T-cell (primary cell): ENCODE results near the gene FOXP1. TPM values are rescaled to one million over a fixed set of nuclear protein-coding genes. Genes with fewer than 3 reads are reported as not detected.
A peak's percentile ranks its signal among the peaks of the same experiment; 100 is the strongest.

Experiments
- ATAC-seq, 4 experiments: fragments of 200-7000 bp in 3 of 4; fragments of 150-1000 bp in 1 of 4; cut with Tn5 transposase; replicated peaks in 1 of 4; 1 replicate in 3 of 4; 2 replicates in 1 of 4; pipeline ENCODE4 v1.10.0; 2021; ENCODE audit warnings: moderate library complexity in 3 of 4, mild to moderate bottlenecking in 2 of 4, moderate number of reproducible peaks in 1 of 4
- CTCF ChIA-PET, 2 donors: fragments of 300-600 bp; sonication (Branson Sonifier 250); formaldehyde crosslinking; loops; one replicate each; lab custom pipeline; 2022; ENCODE audit warnings: antibody characterized with exemption in 2 of 2; lab: Charles Lee
- POLR2A ChIA-PET, 2 donors: fragments of 300-600 bp; sonication (Branson Sonifier 250); formaldehyde crosslinking; loops; one replicate each; lab custom pipeline; 2022; ENCODE audit warnings: antibody characterized with exemption in 2 of 2; lab: Charles Lee
- DNase-seq, 35 experiments: peaks; one replicate each; pipeline versions ENCODE4 v3.0.0 to v3.0.0-alpha.2; 2013 to 2023
- H3K27ac ChIP-seq: one replicate; pipeline ENCODE4 v1.5.1; 2013; ENCODE audit warnings: low read length
- H3K27me3 ChIP-seq, 2 experiments: replicated peaks in 1 of 2; 1 replicate in 1 of 2; 2 replicates in 1 of 2; pipeline versions ENCODE4 v1.6.1 to v1.7.0; 2013; ENCODE audit warnings: low read length in 1 of 2, mixed read lengths in 1 of 2; ENCODE audit not compliant: control insufficient read depth in 2 of 2, insufficient read depth in 2 of 2; ENCODE audit errors: extremely low read depth in 1 of 2
- H3K36me3 ChIP-seq, 2 donors: 1 replicate in 1 of 2; 2 replicates in 1 of 2; pipeline versions ENCODE4 v1.6.1 to v1.7.0; 2013; ENCODE audit warnings: low read length in 1 of 2; ENCODE audit not compliant: control insufficient read depth in 2 of 2, insufficient read depth in 1 of 2; ENCODE audit errors: extremely low read depth in 1 of 2
- H3K4me1 ChIP-seq, 2 experiments: 1 replicate in 1 of 2; 2 replicates in 1 of 2; pipeline versions ENCODE4 v1.6.1 to v1.7.0; 2013; ENCODE audit warnings: low read length in 2 of 2, mixed read lengths in 1 of 2; ENCODE audit not compliant: insufficient read depth in 2 of 2, control insufficient read depth in 1 of 2; ENCODE audit errors: extremely low read depth in 1 of 2
- H3K4me3 ChIP-seq, 2 donors: 1 replicate in 1 of 2; 2 replicates in 1 of 2; pipeline versions ENCODE4 v1.5.1 to v1.7.0; 2013; ENCODE audit warnings: mild to moderate bottlenecking in 2 of 2, low read length in 1 of 2, moderate library complexity in 1 of 2; ENCODE audit not compliant: control insufficient read depth in 1 of 2; ENCODE audit errors: extremely low read depth in 1 of 2
- H3K9me3 ChIP-seq: 2 replicates; pipeline ENCODE4 v1.7.0; 2013
- H3K27ac Mint-ChIP-seq, 2 donors: one replicate each; pipeline ENCODE4 v1.8.0; 2020 to 2021; ENCODE audit warnings: mild to moderate bottlenecking in 2 of 2, mixed read lengths in 2 of 2
- H3K27me3 Mint-ChIP-seq, 2 donors: one replicate each; pipeline ENCODE4 v1.8.0; 2021 to 2022; ENCODE audit warnings: mixed read lengths in 2 of 2
- H3K36me3 Mint-ChIP-seq: one replicate; pipeline ENCODE4 v1.8.0; 2021; ENCODE audit warnings: mixed read lengths
- H3K4me1 Mint-ChIP-seq, 3 donors: one replicate each; pipeline ENCODE4 v1.8.0; 2020 to 2022; ENCODE audit warnings: mixed read lengths in 3 of 3, mild to moderate bottlenecking in 1 of 3
- H3K4me3 Mint-ChIP-seq, 3 donors: one replicate each; pipeline ENCODE4 v1.8.0; 2020 to 2022; ENCODE audit warnings: mild to moderate bottlenecking in 3 of 3, mixed read lengths in 3 of 3, moderate library complexity in 3 of 3
- H3K9me3 Mint-ChIP-seq, 3 donors: one replicate each; pipeline ENCODE4 v1.8.0; 2020 to 2022; ENCODE audit warnings: mixed read lengths in 3 of 3
- WGBS: methylation state at CpG from one replicate; pipeline ENCODE4 v1.1.5; 2013; ENCODE audit warnings: missing lambda C conversion rate; ENCODE audit not compliant: insufficient coverage; 5-methylcytosine and 5-hydroxymethylcytosine counted together
- total RNA-seq, 35 experiments: library from RNA in 6 of 35; stranded (reverse) in 6 of 35; fragments of 120-200 nt in 1 of 35; gene quantifications; one replicate each; pipeline versions ENCODE4 v1.2.1 to v1.2.4 and lab custom pipeline; 2013 to 2026

Gene FOXP1
- total RNA-seq, 5 donors from 2014 or later (not counting 1 experiment from before 2014, with no cell fraction given) = 258 to 586 (median 290) TPM

GRCh38 chr3:71513515-71513914, 70.0 kb downstream of the FOXP1 start:
- no peaks in the 10 kb centered on the region for H3K36me3 ChIP-seq
- ATAC-seq = no peak
- H3K27ac ChIP-seq = no peak overlapping the region
- ChIA-PET CTCF (interaction anchor here (0.6 to 1.0 kb wide), 3 partner anchors 211 to 546 kb away, joined by 3 to 5 read pairs (median 3); no protein-coding TSS in a partner anchor), POLR2A (no interaction called here)
- Mint-ChIP-seq H3K27ac (no peak overlapping the region), H3K4me1 (peaks cover 9 to 38% (median 15%) of the 10 kb centered on the region in 3 donors), H3K36me3 (no peaks in the 10 kb centered on the region), H3K4me3 (no peak overlapping the region), H3K9me3 (no peaks in the 10 kb centered on the region), H3K27me3 (no peaks in the 10 kb centered on the region)
- no peak overlapping the region for H3K4me3 ChIP-seq
- no peak for DNase-seq
- H3K9me3 ChIP-seq = no peaks in the 10 kb centered on the region
- no peaks in the 10 kb centered on the region for H3K27me3 ChIP-seq
- H3K4me1 ChIP-seq = peaks cover 16 to 17% of the 10 kb centered on the region in 2 experiments
- 98% methylated on average over 4 of the region's 7 CpGs for WGBS

GRCh38 chr3:71513081-71513480, 70.4 kb downstream of the FOXP1 start:
- Mint-ChIP-seq H3K9me3 (no peaks in the 10 kb centered on the region), H3K4me3 (no peak overlapping the region), H3K36me3 (no peaks in the 10 kb centered on the region), H3K27ac (no peak overlapping the region), H3K27me3 (no peaks in the 10 kb centered on the region), H3K4me1 (peaks cover 9 to 41% (median 15%) of the 10 kb centered on the region in 3 donors)
- peaks cover 16 to 17% of the 10 kb centered on the region in 2 experiments for H3K4me1 ChIP-seq
- ATAC-seq = no peak
- 76% methylated on average over 6 of the region's 6 CpGs for WGBS
- H3K36me3 ChIP-seq = no peaks in the 10 kb centered on the region
- CTCF ChIA-PET = interaction anchor here (0.6 to 1.0 kb wide), 5 partner anchors 16 to 545 kb away, joined by 3 to 5 read pairs (median 4); no protein-coding TSS in a partner anchor
- no peak for DNase-seq
- no peak overlapping the region for H3K27ac ChIP-seq
- H3K27me3 ChIP-seq = no peaks in the 10 kb centered on the region
- no peaks in the 10 kb centered on the region for H3K9me3 ChIP-seq
- POLR2A ChIA-PET = no interaction called here
- H3K4me3 ChIP-seq = no peak overlapping the region

DNA sequence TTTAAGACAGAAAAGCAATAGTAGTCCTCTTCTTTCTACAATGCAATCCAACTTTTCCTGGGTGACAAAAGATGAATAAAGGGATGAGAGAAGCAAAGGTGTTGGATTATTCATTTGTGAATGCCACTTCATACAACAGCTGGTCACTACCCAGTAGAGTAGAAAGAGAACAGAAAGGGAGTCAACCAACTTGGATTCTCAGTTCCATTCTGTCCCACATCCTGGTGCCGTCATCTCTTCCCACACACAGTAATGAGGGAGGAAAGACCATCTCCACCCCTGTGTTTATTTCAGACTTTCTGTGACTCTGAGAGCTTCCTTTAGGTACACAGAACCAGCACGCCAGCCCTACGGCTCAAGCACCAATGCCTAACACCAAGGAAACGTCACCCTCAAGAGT, 71.0 kb downstream of the FOXP1 start:
- Histone ChIP-seq H3K27me3 (no peaks in the 10 kb centered on the region), H3K4me3 (no peak overlapping the region), H3K9me3 (no peaks in the 10 kb centered on the region), H3K27ac (no peak overlapping the region), H3K4me1 (peaks cover 16 to 17% of the 10 kb centered on the region in 2 experiments), H3K36me3 (no peaks in the 10 kb centered on the region)
- Mint-ChIP-seq H3K27me3 (no peaks in the 10 kb centered on the region), H3K36me3 (no peaks in the 10 kb centered on the region), H3K4me1 (peaks cover 9 to 45% (median 15%) of the 10 kb centered on the region in 3 donors), H3K9me3 (no peaks in the 10 kb centered on the region), H3K4me3 (no peak overlapping the region), H3K27ac (peak overlapping the region in 1 of 2 donors; percentile 56)
- WGBS = 90% methylated on average over 2 of the region's 4 CpGs
- ChIA-PET CTCF (interaction anchor here (0.6 to 1.4 kb wide), 5 partner anchors 16 to 426 kb away, joined by 3 to 5 read pairs (median 4); no protein-coding TSS in a partner anchor), POLR2A (no interaction called here)
- DNase-seq (no peak), ATAC-seq (no peak)

DNA sequence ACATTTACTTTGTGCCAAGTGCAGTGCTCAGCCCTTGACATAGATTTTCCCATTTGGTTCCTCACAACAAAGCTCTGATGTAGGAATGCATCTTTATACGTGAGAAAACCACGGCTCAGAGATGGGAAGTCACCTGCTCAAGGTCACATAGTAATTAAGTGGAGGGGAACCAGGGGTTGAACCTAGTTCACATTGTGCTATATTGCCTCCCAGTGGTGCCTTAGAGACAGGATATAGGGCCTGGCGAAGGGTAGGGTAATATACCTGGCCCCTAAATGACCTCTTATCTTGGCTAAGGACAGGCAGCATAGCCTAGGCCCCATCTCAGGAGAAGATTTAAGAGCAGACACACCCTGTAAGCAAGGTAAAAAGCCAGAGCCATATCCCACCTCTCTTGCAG, 71.5 kb downstream of the FOXP1 start:
- Histone ChIP-seq H3K4me3 (no peak overlapping the region), H3K27me3 (no peaks in the 10 kb centered on the region), H3K4me1 (peaks cover 16 to 17% of the 10 kb centered on the region in 2 experiments), H3K27ac (peak overlapping the region; percentile 32), H3K36me3 (no peaks in the 10 kb centered on the region), H3K9me3 (no peaks in the 10 kb centered on the region)
- WGBS = no CpG with 5 or more reads among the region's 3 CpGs
- Mint-ChIP-seq H3K4me1 (peaks cover 10 to 47% (median 16%) of the 10 kb centered on the region in 3 donors), H3K9me3 (no peaks in the 10 kb centered on the region), H3K27ac (peak overlapping the region; percentile 56 to 75), H3K36me3 (no peaks in the 10 kb centered on the region), H3K27me3 (no peaks in the 10 kb centered on the region), H3K4me3 (peak overlapping the region in 1 of 3 donors; percentile 25)
- POLR2A ChIA-PET = interaction anchor here (0.6 to 0.7 kb wide), 6 partner anchors 21 to 425 kb away, joined by 3 to 6 read pairs (median 4); no protein-coding TSS in a partner anchor
- ATAC-seq (peak; percentile 94 to 100 (median 98)), DNase-seq (peak in 32 of 35 experiments; percentile 5 to 83 (median 43))
- CTCF ChIA-PET = interaction anchor here (0.6 to 2.2 kb wide), 14 partner anchors 15 to 425 kb away, joined by 3 to 14 read pairs (median 4); no protein-coding TSS in a partner anchor

DNA sequence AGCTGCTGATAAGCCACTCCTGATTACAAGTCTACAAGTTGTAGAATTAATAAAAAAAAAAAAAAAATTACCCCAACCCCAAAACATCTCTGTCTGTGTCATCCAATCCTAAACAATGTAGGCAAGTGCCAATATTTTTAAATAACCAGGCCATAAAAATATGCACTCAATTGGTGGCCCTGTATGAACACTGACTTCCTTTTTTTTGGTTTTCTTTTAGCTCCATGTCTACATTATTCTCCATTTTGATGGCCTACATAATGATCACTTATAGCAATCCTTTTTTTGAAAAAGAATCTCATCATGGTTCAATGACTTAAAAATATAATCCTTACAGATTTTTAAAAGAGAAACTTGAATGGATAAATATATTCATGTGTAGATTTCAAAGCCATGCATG, 72.1 kb downstream of the FOXP1 start:
- peaks cover 16 to 17% of the 10 kb centered on the region in 2 experiments for H3K4me1 ChIP-seq
- ChIA-PET POLR2A (interaction anchor here (0.6 to 0.7 kb wide), 5 partner anchors 21 to 425 kb away, joined by 3 to 6 read pairs (median 4); no protein-coding TSS in a partner anchor), CTCF (interaction anchor here (0.5 to 2.2 kb wide), 16 partner anchors 15 to 424 kb away, joined by 3 to 14 read pairs (median 3); no protein-coding TSS in a partner anchor)
- DNase-seq (no peak), ATAC-seq (no peak)
- H3K4me1 Mint-ChIP-seq = peaks cover 12 to 53% (median 20%) of the 10 kb centered on the region in 3 donors
- no peaks in the 10 kb centered on the region for H3K27me3 Mint-ChIP-seq
- peak overlapping the region in 1 of 3 donors; percentile 25 for H3K4me3 Mint-ChIP-seq
- H3K4me3 ChIP-seq = no peak overlapping the region
- H3K27ac ChIP-seq = peak overlapping the region; percentile 32
- no peaks in the 10 kb centered on the region for H3K27me3 ChIP-seq
- no peaks in the 10 kb centered on the region for H3K9me3 Mint-ChIP-seq
- H3K36me3 ChIP-seq = no peaks in the 10 kb centered on the region
- no peaks in the 10 kb centered on the region for H3K9me3 ChIP-seq
- peak overlapping the region; percentile 56 to 75 for H3K27ac Mint-ChIP-seq
- no peaks in the 10 kb centered on the region for H3K36me3 Mint-ChIP-seq

DNA sequence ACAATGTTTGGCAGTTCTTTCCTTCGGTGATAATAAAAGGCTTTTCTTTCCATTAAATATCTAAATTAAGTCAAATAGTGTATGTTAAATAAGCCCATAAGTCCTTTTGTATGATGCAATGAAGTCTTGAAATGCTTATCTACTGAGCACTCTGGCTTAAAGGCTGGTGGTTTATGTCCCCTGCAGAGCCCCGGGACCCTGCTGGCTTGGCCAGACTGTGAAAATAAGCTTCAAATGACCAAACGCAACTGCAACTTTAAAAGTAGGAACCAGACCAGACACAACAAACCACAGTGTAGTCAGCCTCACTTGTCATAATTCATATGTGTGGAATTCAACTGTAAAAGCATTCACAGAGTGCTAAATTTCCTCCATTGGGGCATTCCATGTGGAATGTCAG, 72.5 kb downstream of the FOXP1 start:
- POLR2A ChIA-PET = interaction anchor here (0.6 to 0.8 kb wide), 4 partner anchors 207 to 424 kb away, joined by 3 to 6 read pairs (median 4); no protein-coding TSS in a partner anchor
- no peak overlapping the region for H3K27ac ChIP-seq
- CTCF ChIA-PET = interaction anchor here (0.5 to 2.2 kb wide), 12 partner anchors 10 to 200 kb away, joined by 3 to 14 read pairs (median 3); no protein-coding TSS in a partner anchor

More for the DNA sequence above, 72.5 kb downstream of the FOXP1 start:
- peaks cover 12 to 55% (median 21%) of the 10 kb centered on the region in 3 donors for H3K4me1 Mint-ChIP-seq
- Histone ChIP-seq H3K4me3 (no peak overlapping the region), H3K4me1 (peaks cover 16 to 17% of the 10 kb centered on the region in 2 experiments), H3K9me3 (no peaks in the 10 kb centered on the region), H3K27me3 (no peaks in the 10 kb centered on the region), H3K36me3 (no peaks in the 10 kb centered on the region)
- no peak overlapping the region for H3K4me3 Mint-ChIP-seq
- H3K9me3 Mint-ChIP-seq = no peaks in the 10 kb centered on the region
- peak overlapping the region in 1 of 2 donors; percentile 75 for H3K27ac Mint-ChIP-seq
- no peak for DNase-seq
- ATAC-seq = no peak
- 100% methylated on average over 1 of the region's 3 CpGs for WGBS
- no peaks in the 10 kb centered on the region for H3K27me3 Mint-ChIP-seq
- no peaks in the 10 kb centered on the region for H3K36me3 Mint-ChIP-seq
